GM12874 (cell line): ENCODE measurements around the gene NLRP6.

Experiments used
- TF ChIP-seq, protein P1 (sequence below): IDR thresholded peaks from 2 replicates; pipeline ENCODE4 v1.5.1; 2011; ENCODE audit warnings: low read depth, mild to moderate bottlenecking, control low read depth, low read length, moderate library complexity; ENCODE audit not compliant: insufficient read depth

The NLRP6 gene

DNA sequence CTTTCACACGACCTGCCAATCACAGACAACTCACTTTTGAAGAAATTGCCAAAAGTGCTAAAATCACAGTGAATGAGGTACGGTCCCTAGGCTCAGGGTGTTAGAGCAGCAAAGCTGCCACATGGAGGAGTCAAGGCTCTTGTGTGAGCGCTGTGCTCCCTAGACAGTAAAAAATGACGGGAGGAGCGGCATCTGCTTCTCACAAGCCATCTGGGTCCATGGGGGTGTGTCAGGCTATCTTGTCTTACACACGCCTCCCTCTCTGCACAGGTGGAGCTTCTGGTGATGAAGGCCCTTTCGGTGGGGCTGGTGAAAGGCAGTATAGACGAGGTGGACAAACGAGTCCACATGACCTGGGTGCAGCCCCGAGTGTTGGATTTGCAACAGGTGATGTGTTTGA lies 26.7 kb upstream of the NLRP6 start:
- TF ChIP-seq, protein P1, sequence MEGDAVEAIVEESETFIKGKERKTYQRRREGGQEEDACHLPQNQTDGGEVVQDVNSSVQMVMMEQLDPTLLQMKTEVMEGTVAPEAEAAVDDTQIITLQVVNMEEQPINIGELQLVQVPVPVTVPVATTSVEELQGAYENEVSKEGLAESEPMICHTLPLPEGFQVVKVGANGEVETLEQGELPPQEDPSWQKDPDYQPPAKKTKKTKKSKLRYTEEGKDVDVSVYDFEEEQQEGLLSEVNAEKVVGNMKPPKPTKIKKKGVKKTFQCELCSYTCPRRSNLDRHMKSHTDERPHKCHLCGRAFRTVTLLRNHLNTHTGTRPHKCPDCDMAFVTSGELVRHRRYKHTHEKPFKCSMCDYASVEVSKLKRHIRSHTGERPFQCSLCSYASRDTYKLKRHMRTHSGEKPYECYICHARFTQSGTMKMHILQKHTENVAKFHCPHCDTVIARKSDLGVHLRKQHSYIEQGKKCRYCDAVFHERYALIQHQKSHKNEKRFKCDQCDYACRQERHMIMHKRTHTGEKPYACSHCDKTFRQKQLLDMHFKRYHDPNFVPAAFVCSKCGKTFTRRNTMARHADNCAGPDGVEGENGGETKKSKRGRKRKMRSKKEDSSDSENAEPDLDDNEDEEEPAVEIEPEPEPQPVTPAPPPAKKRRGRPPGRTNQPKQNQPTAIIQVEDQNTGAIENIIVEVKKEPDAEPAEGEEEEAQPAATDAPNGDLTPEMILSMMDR, result no peak

DNA sequence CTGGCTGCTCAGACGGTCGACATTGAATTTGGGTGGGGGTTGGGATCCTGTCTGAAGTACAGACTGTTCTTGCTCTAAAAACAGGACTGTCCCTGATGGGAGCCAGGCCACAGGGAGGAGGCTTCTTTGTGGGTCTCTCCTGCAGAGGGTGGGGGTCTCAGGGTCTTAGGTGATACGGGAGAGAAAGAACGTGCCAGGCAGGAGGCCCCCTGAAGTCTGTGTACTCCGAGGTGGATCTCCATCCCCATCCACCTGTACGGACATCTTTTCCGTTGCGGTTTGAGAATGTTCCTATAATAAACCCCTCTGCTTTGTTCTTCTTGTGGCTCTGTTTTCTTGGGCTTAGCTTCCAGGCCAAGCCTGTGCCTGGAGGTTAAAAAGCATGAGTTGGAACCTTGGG lies 25.5 kb upstream of the NLRP6 start:
- TF ChIP-seq, protein P1, result no peak

DNA sequence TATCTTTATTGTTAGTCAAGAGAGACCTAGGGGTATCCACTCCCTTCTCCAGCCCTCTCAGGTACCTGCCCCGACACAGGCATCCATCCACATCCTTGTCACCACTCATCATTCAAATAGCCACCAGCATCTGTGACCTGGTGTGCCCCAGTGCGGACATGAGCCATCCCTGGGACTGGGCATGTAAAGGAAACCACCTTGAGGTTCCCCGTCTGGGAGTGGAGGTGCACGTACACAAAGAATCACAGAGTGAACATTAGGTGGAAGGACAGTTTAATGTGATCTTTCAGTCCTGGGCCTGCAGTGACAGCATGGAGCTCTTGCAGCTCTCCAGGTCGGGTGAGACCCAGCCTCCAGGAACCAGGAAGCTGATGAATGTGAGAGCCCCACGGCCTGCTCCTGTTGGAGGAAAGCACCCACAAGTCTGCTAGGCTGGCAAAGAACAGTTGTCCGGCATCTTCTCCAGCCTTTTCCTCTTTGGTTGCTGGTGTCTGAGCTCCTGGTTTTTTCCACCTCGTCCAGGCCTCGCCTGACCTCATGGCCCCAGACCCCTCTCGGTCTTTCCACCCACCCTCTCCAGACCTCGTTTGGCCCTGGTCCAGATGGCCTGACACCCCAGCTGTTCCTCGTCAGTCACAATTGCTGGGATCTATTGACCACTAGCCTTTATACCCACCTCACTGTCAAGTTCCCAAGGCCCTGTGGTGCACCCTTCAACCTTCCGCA lies 24.9 kb upstream of the NLRP6 start:
- TF ChIP-seq, protein P1, result no peak

DNA sequence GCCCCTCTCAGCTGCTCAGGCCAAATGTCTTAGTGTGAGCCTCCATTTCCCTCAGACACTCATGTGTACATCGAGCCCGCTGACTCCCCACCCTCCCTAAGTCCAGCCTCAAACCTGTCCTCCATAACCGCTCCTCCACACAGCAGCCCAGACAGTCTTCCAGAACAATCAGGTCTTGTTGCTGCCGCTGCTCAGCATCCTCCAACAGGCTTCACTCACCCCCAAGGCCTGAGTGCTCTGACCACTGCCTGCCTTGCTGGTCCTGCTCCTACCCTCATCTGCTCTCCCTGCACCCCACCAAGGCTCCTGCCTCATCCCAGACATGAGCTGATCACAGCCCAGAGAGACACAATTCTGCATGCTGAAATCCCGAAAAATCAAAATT lies 24.3 kb upstream of the NLRP6 start:
- TF ChIP-seq, protein P1, result no peak

DNA sequence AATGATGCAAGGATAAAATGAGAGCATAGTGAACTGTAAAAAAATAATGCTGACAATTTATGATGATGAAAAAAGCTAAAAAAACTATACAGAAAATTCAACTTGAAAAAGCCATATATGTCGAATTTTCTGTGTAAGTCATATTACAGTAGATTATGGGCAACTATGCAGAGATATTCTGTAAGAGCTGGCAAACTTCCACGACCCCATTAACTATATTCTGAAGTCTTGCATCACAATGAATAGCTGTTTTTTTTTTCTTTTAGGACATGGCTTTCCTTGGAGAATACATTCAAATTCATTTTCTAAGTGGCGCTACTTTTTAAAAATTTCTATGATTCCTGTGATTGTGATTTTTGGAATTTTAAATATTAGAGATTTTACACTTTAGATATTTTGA lies 23.0 kb upstream of the NLRP6 start:
- TF ChIP-seq, protein P1, result no peak

DNA sequence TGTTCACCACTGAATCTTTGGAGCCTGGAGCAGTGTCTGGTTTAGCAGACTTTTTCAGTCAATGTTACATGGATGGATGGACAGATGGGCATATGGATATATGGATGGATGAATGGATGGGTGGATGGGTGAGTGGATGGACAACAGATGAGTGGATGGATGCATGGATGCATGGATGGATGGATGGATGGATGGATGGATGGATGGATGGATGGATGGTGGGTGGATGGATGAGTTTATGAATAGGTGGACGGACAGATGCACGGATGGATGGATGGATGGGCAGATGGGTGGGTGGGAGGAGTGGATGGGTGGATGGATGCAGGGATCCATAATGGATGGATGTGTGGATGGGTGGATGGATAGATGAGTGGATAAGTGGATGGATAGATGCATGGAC lies 22.4 kb upstream of the NLRP6 start:
- TF ChIP-seq, protein P1, result no peak

DNA sequence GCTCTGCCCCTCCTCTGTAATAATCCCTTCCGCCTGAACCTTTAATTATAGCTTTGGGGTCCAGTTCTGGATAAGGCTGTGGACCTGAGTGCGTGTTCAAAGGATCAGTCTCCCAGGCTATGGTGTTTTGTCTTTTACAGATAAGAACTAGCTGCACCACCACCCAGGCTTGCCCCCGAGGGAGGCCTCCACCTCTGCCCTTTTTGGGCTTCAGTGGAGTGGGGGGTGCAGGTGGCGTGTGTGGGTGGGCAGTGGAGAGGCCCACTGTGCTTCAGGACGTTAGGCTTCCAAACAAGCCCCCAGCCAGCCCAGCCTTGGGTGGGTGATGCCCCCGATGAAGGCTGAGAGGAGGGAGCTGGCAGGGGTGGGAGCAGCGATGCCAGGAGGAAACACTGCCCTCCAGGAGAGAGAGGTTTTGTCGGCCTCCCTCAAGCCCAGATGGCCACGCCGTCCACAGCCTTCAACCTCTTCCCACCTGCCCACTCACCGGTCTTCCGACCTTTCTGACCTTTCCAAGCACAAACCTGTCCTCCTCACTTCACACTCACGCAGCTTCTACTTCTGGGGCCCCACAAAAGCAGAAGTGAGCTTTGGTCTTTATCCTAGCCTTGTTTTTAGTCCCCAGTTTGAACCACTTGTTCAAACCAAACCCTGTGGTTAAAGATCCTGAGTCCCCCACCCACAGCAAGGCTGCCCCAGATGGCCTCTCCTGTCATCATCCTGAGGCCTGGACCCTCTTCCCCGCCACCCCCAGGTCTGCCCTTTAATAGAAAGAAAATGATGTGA lies 21.1 kb upstream of the NLRP6 start:
- TF ChIP-seq, protein P1, result no peak
